Measurements from ENCODE around the gene C19orf73. TPM values are rescaled to one million over a fixed set of nuclear protein-coding genes. Genes with fewer than 3 reads are reported as not detected.
A peak's percentile ranks its signal among the peaks of the same experiment; 100 is the strongest.

C19orf73 gene
- total and polyA plus RNA-seq, 2 experiments from 2014 or later: 8.1 to 9.1 TPM

- no peak for TF ChIP-seq ETS1 (IDR thresholded peaks at IDR 0.05)
- TF ChIP-seq REST (IDR thresholded peaks at IDR 0.05; ENCODE audit: unreplicated experiment): no peak
- TF ChIP-seq NANOG (IDR thresholded peaks at IDR 0.05; ENCODE audit: borderline replicate concordance): no peak
- no peak for TF ChIP-seq POLR2AphosphoS5 (IDR thresholded peaks at IDR 0.05; ENCODE audit: low read depth)
- TF ChIP-seq STAT1 (IDR thresholded peaks at IDR 0.05; ENCODE audit: unreplicated experiment): no peak
- TF ChIP-seq ZNF331 (CRISPR knock-in tag; IDR thresholded peaks at IDR 0.05; ENCODE audit: low read depth): no peak
- no peak for TF ChIP-seq EZH2phosphoT487 (IDR thresholded peaks at IDR 0.05; ENCODE audit: unreplicated experiment)
- TF ChIP-seq CREB1 (CRISPR knock-in tag; IDR thresholded peaks at IDR 0.05; ENCODE audit: low read depth): no peak
Observed at GRCh38 chr19:49153167-49153809, 34.3 kb upstream of the C19orf73 start (continued).

GRCh38 chr19:49152119-49152550 is 33.2 kb upstream of the C19orf73 start:
- Mint-ChIP-seq H3K27me3 (ENCODE audit: insufficient read depth, low read depth, poor library complexity) (peaks cover 24% of the 10 kb centered on the region), H3K36me3 (ENCODE audit: low read depth) (peaks cover 8% of the 10 kb centered on the region; the same call in 2 of the 3 replicates), H3K27ac (no peak overlapping the region), H3K9me3 (peaks cover 12% of the 10 kb centered on the region), H3K4me3 (peak overlapping the region; percentile 96; the same call in 2 of the 3 replicates), H3K4me1 (peaks cover 41% of the 10 kb centered on the region)
- no peak overlapping the region for H3K27ac ChIP-seq (ENCODE audit: low read depth)
- no peak overlapping the region for H2AFZ ChIP-seq
- no peaks in the 10 kb centered on the region for H4K20me1 ChIP-seq (replicated peaks; ENCODE audit: insufficient read depth)
- H3F3A ChIP-seq (replicated peaks; ENCODE audit: low read depth): peaks cover 17% of the 10 kb centered on the region
- no peak; the same call in 2 of the 3 replicates for ATAC-seq
- no peaks in the 10 kb centered on the region for H3K79me2 ChIP-seq (replicated peaks; ENCODE audit: insufficient read depth)
- TF ChIP-seq ZNF114 (CRISPR knock-in tag; IDR thresholded peaks at IDR 0.05) (no peak), NANOG (IDR thresholded peaks at IDR 0.05; ENCODE audit: borderline replicate concordance) (no peak), ZNF331 (CRISPR knock-in tag; IDR thresholded peaks at IDR 0.05; ENCODE audit: low read depth) (no peak), REST (IDR thresholded peaks at IDR 0.05; ENCODE audit: unreplicated experiment) (no peak)
- peaks cover 7% of the 10 kb centered on the region; the same call in 1 of the 2 replicates for H3K27me3 ChIP-seq (ENCODE audit: insufficient read depth)
- peak; percentile 45 for DNase-seq (ENCODE audit: low spot score)
- H3K4me3 ChIP-seq: peak overlapping the region; percentile 38; the same call in 1 of the 2 replicates
- H3K9me2 ChIP-seq (ENCODE audit: insufficient read depth): peaks cover 19% of the 10 kb centered on the region
- H3K4me1 ChIP-seq (ENCODE audit: insufficient read depth): peaks cover 21% of the 10 kb centered on the region
- H3K4me2 ChIP-seq: peak overlapping the region; percentile 41; the same call in 1 of the 2 replicates
- H3K36me3 ChIP-seq (ENCODE audit: insufficient read depth): no peaks in the 10 kb centered on the region

Data from GM23338 (cell line).